GM12891 (cell line): ENCODE measurements around the gene C19orf73.

ENCODE experiments used
- PAX5 ChIP-seq: IDR thresholded peaks from 2 replicates; pipeline ENCODE4 v1.6.1; 2011; ENCODE audit warnings: low read length, moderate library complexity, mild to moderate bottlenecking; ENCODE audit not compliant: insufficient read depth, severe bottlenecking
- POLR2A ChIP-seq: IDR thresholded peaks from 2 replicates; pipeline ENCODE4 v1.6.1; 2011; ENCODE audit warnings: low read depth, low read length, control low read depth
- POLR2AphosphoS5 ChIP-seq: IDR thresholded peaks from 2 replicates; pipeline ENCODE4 v1.6.1; 2011; ENCODE audit warnings: low read depth, low read length, control low read depth
- SPI1 ChIP-seq: IDR thresholded peaks from 2 replicates; pipeline ENCODE4 v1.6.1; 2011; ENCODE audit warnings: low read depth, low read length, control low read depth
- TAF1 ChIP-seq: IDR thresholded peaks from 2 replicates; pipeline ENCODE4 v1.6.1; 2011; ENCODE audit warnings: low read depth, low read length, control low read depth

GRCh38 chr19:49086296-49086695 lies 32.6 kb downstream of the C19orf73 start:
- TF ChIP-seq TAF1 (no peak), POLR2A (no peak), POLR2AphosphoS5 (no peak), PAX5 (no peak), SPI1 (no peak)
